ENCODE results near the gene IRAK2. TPM values are rescaled to one million over a fixed set of nuclear protein-coding genes. Genes with fewer than 3 reads are reported as not detected.

Gene IRAK2
- total RNA-seq, 2 experiments from 2014 or later: 1.4 TPM

DNA sequence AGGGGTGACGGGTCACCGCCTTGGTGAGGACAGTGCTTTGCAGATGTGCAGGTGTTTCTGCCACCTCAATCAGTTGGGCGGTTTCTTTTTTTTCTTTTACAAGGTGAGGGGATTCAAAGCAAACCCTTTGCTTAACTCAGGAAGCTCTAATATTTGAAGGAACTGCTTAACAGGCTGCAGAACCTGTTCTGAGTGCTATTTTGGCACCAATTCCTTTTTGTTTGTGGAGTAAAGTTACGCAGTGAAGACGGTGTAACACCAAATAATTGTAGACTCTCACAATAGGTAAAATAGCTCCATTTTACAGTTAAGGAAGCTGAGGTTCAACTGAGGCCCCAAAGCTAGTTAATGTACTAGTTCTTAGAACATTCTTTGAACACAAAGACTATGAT is 121.4 kb downstream of the IRAK2 start:
- Histone ChIP-seq H4K20me1 (ENCODE audit: insufficient read depth, low read length) (no peaks in the 10 kb centered on the region; the same call in 1 of the 2 replicates), H3K9me3 (ENCODE audit: low read length) (no peaks in the 10 kb centered on the region), H3K9me2 (ENCODE audit: insufficient read depth, low read length) (no peaks in the 10 kb centered on the region), H3K4me3 (ENCODE audit: low read depth, low read length, poor library complexity, severe bottlenecking) (no peak overlapping the region), H3K4me1 (ENCODE audit: insufficient read depth, low read length, poor library complexity, severe bottlenecking) (no peaks in the 10 kb centered on the region), H3K79me2 (ENCODE audit: insufficient read depth, low read depth, low read length) (no peaks in the 10 kb centered on the region), H3K36me3 (ENCODE audit: insufficient read depth, low read length) (peaks cover 64% of the 10 kb centered on the region; the same call in 1 of the 2 replicates), H3K27ac (ENCODE audit: low read depth, low read length, poor library complexity, severe bottlenecking) (no peak overlapping the region), H3K4me2 (ENCODE audit: low read length) (no peak overlapping the region), H2AFZ (ENCODE audit: low read length) (no peak overlapping the region)
- intact Hi-C loops (cut with micrococcal nuclease; ENCODE audit: unreplicated experiment): no loop called here
- no peak for DNase-seq (ENCODE audit: low spot score)
- ChIA-PET POLR2A (interaction anchor here (0.6 to 1.0 kb wide), 3 partner anchors 8 to 311 kb away, joined by 3 to 4 read pairs (median 3); no protein-coding TSS in a partner anchor), CTCF (ENCODE audit: unreplicated experiment) (no interaction called here)
- TF ChIP-seq EZH2phosphoT487 (IDR thresholded peaks at IDR 0.05; ENCODE audit: borderline replicate concordance, low read depth, low read length) (no peak), CTCF (conservative IDR thresholded peaks at IDR 0.05; ENCODE audit: low read length) (no peak)
- no TSS peak for BruUV-seq (replicated peaks)

DNA sequence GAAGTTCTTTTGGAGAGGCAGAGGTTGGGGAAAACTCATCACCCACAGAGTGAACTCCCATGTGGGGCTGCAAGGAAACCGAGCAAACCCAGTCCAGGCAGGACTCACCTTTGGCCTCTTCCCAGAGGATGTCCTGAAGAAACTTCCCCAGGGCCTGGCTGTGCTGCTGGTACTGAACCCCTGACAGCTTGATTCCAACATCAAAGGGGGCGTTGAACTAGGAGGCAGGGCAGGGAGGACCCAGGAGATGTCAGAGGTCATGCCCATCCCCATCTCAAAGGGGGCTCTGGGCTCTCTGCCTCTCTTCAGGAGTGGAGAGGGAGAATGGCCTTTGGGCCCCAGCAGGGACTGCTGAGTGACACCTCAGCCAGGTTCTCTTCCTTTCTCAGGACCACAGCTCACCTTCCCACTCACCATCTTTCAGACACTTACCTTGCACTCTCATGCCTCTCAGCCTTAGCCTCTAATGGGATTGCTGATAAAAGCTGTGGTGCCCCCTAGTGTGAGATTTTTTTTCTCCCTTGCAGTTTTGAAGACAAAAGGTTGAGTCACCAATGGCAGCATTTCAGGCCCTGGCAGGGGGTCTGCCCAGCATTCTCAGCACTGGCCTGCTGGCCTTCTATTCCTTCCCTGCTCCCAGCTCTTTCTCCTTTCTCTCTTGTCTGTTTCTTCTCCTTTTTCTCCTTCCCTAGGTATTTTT is 122.0 kb downstream of the IRAK2 start:
- peak; percentile 69 for DNase-seq (ENCODE audit: low spot score)

More for the DNA sequence above, 122.0 kb downstream of the IRAK2 start:
- Histone ChIP-seq H3K9me3 (ENCODE audit: low read length) (no peaks in the 10 kb centered on the region), H3K4me1 (ENCODE audit: insufficient read depth, low read length, poor library complexity, severe bottlenecking) (no peaks in the 10 kb centered on the region), H3K4me2 (ENCODE audit: low read length) (no peak overlapping the region), H3K27ac (ENCODE audit: low read depth, low read length, poor library complexity, severe bottlenecking) (no peak overlapping the region), H2AFZ (ENCODE audit: low read length) (no peak overlapping the region), H3K4me3 (ENCODE audit: low read depth, low read length, poor library complexity, severe bottlenecking) (no peak overlapping the region), H4K20me1 (ENCODE audit: insufficient read depth, low read length) (no peaks in the 10 kb centered on the region; the same call in 1 of the 2 replicates), H3K36me3 (ENCODE audit: insufficient read depth, low read length) (peaks cover 60% of the 10 kb centered on the region; the same call in 1 of the 2 replicates), H3K9me2 (ENCODE audit: insufficient read depth, low read length) (no peaks in the 10 kb centered on the region), H3K79me2 (ENCODE audit: insufficient read depth, low read depth, low read length) (no peaks in the 10 kb centered on the region)
- BruUV-seq (replicated peaks): no TSS peak
- TF ChIP-seq EZH2phosphoT487 (IDR thresholded peaks at IDR 0.05; ENCODE audit: borderline replicate concordance, low read depth, low read length): no peak
- peak; percentile 74 for TF ChIP-seq CTCF (conservative IDR thresholded peaks at IDR 0.05; ENCODE audit: low read length)
- ChIA-PET CTCF (ENCODE audit: unreplicated experiment) (no interaction called here), POLR2A (interaction anchor here (0.6 to 0.9 kb wide), 3 partner anchors 8 to 311 kb away, joined by 3 to 4 read pairs (median 3); no protein-coding TSS in a partner anchor)
- intact Hi-C loops (cut with micrococcal nuclease; ENCODE audit: unreplicated experiment): no loop called here

Data from OCI-LY7 (cell line).